ENCODE data around the gene CDK14. TPM values are rescaled to one million over a fixed set of nuclear protein-coding genes. Genes with fewer than 3 reads are reported as not detected.

Gene CDK14
- total RNA-seq, 1 donor from 2014 or later = 131 TPM

DNA sequence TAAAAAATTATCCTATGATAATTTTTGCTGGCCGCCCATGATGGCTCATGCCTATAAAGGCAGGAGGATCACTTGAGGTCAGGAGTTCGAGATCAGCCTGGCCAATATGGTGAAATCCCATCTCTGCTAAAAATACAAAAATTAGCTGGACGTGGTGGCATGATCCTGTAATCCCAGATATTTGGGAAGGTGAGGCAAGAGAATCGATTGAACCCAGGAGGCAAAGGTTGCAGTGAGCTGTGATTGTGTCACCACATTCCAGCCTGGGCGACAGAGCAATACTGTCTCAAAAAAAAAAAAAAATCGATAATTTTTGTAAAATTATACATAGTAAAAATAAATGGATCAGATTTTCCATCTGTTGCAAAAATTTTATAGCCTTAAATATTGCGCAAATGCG, 31.7 kb upstream of the CDK14 start:
- Mint-ChIP-seq H3K9me3 (ENCODE audit: unreplicated experiment) (no peaks in the 10 kb centered on the region), H3K4me3 (ENCODE audit: unreplicated experiment) (no peak overlapping the region), H3K27me3 (ENCODE audit: unreplicated experiment) (peaks cover 3% of the 10 kb centered on the region), H3K27ac (ENCODE audit: unreplicated experiment) (no peak overlapping the region), H3K36me3 (ENCODE audit: unreplicated experiment) (no peaks in the 10 kb centered on the region), H3K4me1 (ENCODE audit: unreplicated experiment) (no peaks in the 10 kb centered on the region)
- no peak for DNase-seq (ENCODE audit: extremely low spot score, unreplicated experiment)
- TF ChIP-seq, protein P1, sequence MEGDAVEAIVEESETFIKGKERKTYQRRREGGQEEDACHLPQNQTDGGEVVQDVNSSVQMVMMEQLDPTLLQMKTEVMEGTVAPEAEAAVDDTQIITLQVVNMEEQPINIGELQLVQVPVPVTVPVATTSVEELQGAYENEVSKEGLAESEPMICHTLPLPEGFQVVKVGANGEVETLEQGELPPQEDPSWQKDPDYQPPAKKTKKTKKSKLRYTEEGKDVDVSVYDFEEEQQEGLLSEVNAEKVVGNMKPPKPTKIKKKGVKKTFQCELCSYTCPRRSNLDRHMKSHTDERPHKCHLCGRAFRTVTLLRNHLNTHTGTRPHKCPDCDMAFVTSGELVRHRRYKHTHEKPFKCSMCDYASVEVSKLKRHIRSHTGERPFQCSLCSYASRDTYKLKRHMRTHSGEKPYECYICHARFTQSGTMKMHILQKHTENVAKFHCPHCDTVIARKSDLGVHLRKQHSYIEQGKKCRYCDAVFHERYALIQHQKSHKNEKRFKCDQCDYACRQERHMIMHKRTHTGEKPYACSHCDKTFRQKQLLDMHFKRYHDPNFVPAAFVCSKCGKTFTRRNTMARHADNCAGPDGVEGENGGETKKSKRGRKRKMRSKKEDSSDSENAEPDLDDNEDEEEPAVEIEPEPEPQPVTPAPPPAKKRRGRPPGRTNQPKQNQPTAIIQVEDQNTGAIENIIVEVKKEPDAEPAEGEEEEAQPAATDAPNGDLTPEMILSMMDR (IDR thresholded peaks at IDR 0.05) = no peak

DNA sequence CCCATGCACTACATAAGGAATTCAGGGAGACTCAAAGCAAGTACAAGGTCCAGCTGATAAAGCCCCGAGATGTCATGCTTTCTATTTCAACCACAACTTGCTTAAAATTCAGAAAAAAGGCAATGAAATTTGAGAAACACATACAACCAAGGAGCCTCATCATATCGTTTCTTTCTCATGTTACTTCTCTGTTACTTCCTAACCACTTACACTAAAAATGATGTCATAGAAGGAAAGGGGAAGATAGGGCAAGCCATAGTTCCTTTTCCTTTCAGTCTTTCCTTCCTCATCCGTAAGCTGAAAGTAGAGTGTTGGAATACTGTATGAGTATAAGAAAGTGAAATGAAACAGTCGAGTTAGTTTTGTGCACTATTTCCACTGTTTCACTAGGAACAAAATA, 27.9 kb upstream of the CDK14 start:
- no peaks in the 10 kb centered on the region for H3K9me3 Mint-ChIP-seq (ENCODE audit: unreplicated experiment)
- DNase-seq (ENCODE audit: extremely low spot score, unreplicated experiment) = no peak
- TF ChIP-seq, protein P1 (IDR thresholded peaks at IDR 0.05) = no peak
- peaks cover 3% of the 10 kb centered on the region for H3K4me1 Mint-ChIP-seq (ENCODE audit: unreplicated experiment)
- no peak overlapping the region for H3K27ac Mint-ChIP-seq (ENCODE audit: unreplicated experiment)
- H3K36me3 Mint-ChIP-seq (ENCODE audit: unreplicated experiment) = no peaks in the 10 kb centered on the region
- H3K27me3 Mint-ChIP-seq (ENCODE audit: unreplicated experiment) = no peaks in the 10 kb centered on the region
- no peak overlapping the region for H3K4me3 Mint-ChIP-seq (ENCODE audit: unreplicated experiment)

DNA sequence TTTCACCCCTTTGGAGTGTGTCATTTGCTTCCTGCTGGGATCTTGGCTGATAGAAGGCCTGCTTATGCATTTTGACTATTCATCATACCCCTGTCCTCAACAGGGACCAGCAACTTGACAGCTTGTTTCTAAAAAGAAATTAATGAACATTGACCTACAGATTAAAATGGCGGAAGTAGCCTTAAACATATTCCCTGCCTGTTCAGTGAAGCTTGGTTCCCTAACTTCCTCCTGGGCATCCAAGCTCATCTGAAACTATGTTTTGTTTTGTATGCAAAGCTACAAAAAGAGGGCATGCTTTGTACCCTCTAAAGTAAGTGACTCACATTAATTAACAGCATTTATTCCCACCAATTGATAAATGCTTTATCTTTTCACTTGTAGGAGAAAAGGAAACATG, 26.8 kb upstream of the CDK14 start:
- DNase-seq (ENCODE audit: extremely low spot score, unreplicated experiment) = no peak
- H3K9me3 Mint-ChIP-seq (ENCODE audit: unreplicated experiment) = no peaks in the 10 kb centered on the region
- TF ChIP-seq, protein P1 (IDR thresholded peaks at IDR 0.05) = no peak
- no peak overlapping the region for H3K4me3 Mint-ChIP-seq (ENCODE audit: unreplicated experiment)
- no peaks in the 10 kb centered on the region for H3K36me3 Mint-ChIP-seq (ENCODE audit: unreplicated experiment)
- peaks cover 3% of the 10 kb centered on the region for H3K4me1 Mint-ChIP-seq (ENCODE audit: unreplicated experiment)
- H3K27me3 Mint-ChIP-seq (ENCODE audit: unreplicated experiment) = no peaks in the 10 kb centered on the region
- no peak overlapping the region for H3K27ac Mint-ChIP-seq (ENCODE audit: unreplicated experiment)

DNA sequence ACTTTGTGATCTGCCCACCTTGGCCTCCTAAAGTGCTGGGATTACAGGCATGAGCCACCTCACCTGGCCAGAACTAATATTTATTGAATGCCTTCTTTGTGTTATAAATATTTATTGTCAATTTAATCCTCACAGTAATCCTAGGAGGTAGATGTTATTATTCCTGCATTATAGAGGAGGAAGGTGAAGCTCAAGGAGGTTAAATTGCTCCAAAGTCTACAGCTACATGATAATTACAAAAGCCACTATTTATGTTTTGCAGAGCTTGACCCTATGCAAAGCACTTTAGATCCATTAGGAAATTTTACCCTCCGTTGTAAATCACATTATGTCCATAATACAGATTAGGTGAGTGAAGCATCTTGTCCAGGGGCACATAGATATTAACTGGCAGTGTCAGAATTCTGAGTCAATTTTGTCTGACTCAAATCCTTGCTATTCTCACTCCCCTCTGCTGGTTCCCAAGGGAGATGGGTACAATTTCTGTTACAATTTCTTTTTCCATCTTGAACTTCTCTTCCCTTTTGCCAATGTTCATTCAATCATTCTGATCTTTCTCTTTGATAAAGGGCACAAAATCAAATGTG, 25.7 kb upstream of the CDK14 start:
- Mint-ChIP-seq H3K27me3 (ENCODE audit: unreplicated experiment) (no peaks in the 10 kb centered on the region), H3K9me3 (ENCODE audit: unreplicated experiment) (no peaks in the 10 kb centered on the region), H3K36me3 (ENCODE audit: unreplicated experiment) (no peaks in the 10 kb centered on the region), H3K4me3 (ENCODE audit: unreplicated experiment) (no peak overlapping the region), H3K27ac (ENCODE audit: unreplicated experiment) (no peak overlapping the region), H3K4me1 (ENCODE audit: unreplicated experiment) (peaks cover 3% of the 10 kb centered on the region)
- TF ChIP-seq, protein P1 (IDR thresholded peaks at IDR 0.05) = no peak
- no peak for DNase-seq (ENCODE audit: extremely low spot score, unreplicated experiment)

DNA sequence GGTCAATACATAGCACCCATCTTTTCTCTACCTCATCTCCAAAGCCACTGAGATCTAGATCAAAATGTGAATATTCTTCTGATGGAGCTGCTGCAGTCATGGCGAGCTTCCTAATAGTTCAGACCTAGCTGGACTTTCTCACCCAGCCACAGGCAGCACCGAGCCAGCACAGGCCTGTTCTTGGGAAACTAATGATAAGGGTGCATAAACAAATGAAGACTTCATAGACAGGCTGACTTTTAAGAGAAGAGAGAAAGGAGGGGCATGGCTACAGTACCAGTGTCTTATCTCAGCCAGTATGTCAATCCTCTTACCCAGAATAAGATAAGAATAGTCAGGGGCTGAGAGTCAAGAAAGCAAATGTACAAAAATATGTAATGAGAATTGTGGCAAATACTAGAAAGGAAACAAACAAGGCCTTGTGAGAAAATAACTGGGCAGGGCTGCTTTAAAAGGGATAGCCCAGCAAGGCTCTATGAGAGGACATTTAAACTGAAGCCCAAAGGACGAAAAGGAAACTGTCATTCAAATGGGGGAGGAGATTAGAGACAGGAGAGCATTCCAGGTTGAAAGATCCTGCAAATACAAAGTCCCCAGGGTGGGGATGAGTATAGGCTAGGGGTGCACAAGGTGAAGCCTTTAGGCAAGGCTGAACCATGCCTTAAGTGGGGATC, 21.8 kb upstream of the CDK14 start:
- TF ChIP-seq, protein P1 (IDR thresholded peaks at IDR 0.05) = no peak
- Mint-ChIP-seq H3K36me3 (ENCODE audit: unreplicated experiment) (no peaks in the 10 kb centered on the region), H3K27me3 (ENCODE audit: unreplicated experiment) (no peaks in the 10 kb centered on the region), H3K4me3 (ENCODE audit: unreplicated experiment) (no peak overlapping the region), H3K9me3 (ENCODE audit: unreplicated experiment) (no peaks in the 10 kb centered on the region), H3K4me1 (ENCODE audit: unreplicated experiment) (peaks cover 8% of the 10 kb centered on the region), H3K27ac (ENCODE audit: unreplicated experiment) (no peak overlapping the region)
- no peak for DNase-seq (ENCODE audit: extremely low spot score, unreplicated experiment)

All from osteocyte (in vitro differentiated cells).